Mucosa of rectum (tissue), 2 donors: Measurements from ENCODE around the gene HDAC9.

Experiments
- H3K27ac ChIP-seq, 2 donors: one replicate each; pipeline ENCODE4 v1.7.0; 2013; ENCODE audit warnings: inconsistent platforms in 2 of 2, low read depth in 2 of 2, low read length in 2 of 2
- H3K27me3 ChIP-seq, 2 donors: one replicate each; pipeline ENCODE4 v1.7.0; 2013; ENCODE audit warnings: low read length in 2 of 2; ENCODE audit not compliant: control insufficient read depth in 2 of 2, insufficient read depth in 2 of 2
- H3K36me3 ChIP-seq, 2 donors: one replicate each; pipeline ENCODE4 v1.7.0; 2013; ENCODE audit warnings: low read length in 2 of 2; ENCODE audit not compliant: control insufficient read depth in 2 of 2, insufficient read depth in 2 of 2
- H3K4me1 ChIP-seq, 2 donors: one replicate each; pipeline ENCODE4 v1.7.0; 2013; ENCODE audit warnings: low read length in 2 of 2, mild to moderate bottlenecking in 1 of 2; ENCODE audit not compliant: control insufficient read depth in 2 of 2, insufficient read depth in 2 of 2
- H3K4me3 ChIP-seq, 2 donors: one replicate each; pipeline ENCODE4 v1.7.0; 2013; ENCODE audit warnings: low read length in 2 of 2
- H3K9ac ChIP-seq, 2 donors: one replicate each; pipeline ENCODE4 v1.7.0; 2013; ENCODE audit warnings: low read length in 2 of 2, low read depth in 1 of 2, mild to moderate bottlenecking in 1 of 2
- H3K9me3 ChIP-seq, 2 donors: one replicate each; pipeline ENCODE4 v1.7.0; 2013; ENCODE audit warnings: low read length in 2 of 2; ENCODE audit not compliant: control insufficient read depth in 2 of 2
- donor health status: healthy.
- donor health status: Normal muscosa, but diverticular disease.

HDAC9 gene

DNA sequence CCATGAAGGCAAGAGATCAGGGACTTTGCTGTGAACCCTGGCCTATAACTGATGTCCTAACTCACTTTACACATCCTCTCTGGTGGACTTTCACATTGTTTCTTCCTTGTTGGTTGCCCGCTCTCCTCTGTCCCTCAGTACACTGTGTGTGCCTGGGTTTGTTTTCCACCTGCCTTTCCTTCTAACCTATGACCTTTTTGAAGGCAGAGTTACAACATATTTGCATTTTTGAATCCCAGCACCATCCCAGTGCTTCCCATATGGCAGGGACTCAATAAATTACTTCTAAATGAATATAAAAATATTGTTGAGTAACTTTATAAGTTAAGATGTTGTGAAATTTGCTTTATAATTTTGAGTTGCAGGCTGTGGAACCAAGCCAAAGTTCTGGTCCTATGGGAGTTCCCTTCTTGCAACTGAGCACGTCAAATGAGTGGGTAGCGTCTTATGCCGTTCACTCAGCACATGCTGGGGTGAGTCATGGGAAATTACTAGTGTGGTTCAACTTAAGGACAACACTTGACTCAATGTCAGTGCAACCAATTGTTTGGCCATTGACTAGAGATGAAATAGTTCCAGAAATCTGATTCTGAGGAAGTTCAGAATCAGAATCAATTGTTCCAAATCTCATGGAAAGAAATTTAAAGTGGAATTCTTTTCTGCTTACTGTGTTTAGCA is 370.9 kb downstream of the HDAC9 start:
- H3K4me3 ChIP-seq = no peak overlapping the region
- no peaks in the 10 kb centered on the region for H3K4me1 ChIP-seq
- no peaks in the 10 kb centered on the region for H3K9me3 ChIP-seq
- H3K36me3 ChIP-seq = no peaks in the 10 kb centered on the region
- no peak overlapping the region for H3K9ac ChIP-seq
- no peak overlapping the region for H3K27ac ChIP-seq
- no peaks in the 10 kb centered on the region for H3K27me3 ChIP-seq

DNA sequence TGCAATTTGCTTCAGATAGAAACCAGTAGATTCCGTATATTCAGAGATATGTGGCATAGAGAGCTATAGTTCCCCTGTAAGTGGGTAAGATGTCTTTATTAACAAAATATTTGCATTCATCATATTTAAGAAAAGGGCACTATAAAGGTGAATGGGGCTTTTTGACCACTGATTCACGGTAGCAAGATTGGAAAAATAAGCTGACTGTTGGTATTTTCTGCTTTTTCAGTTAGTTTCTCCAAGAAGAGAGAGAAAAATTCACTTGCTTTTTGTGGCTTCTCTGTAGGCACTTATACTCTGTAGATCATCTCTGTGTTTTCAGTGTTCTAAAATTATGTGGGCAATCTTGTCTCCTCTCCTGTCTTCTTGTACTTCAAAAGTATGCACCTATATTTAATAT is 376.8 kb downstream of the HDAC9 start:
- H3K9ac ChIP-seq = no peak overlapping the region
- no peaks in the 10 kb centered on the region for H3K36me3 ChIP-seq
- no peak overlapping the region for H3K27ac ChIP-seq
- H3K4me1 ChIP-seq = no peaks in the 10 kb centered on the region
- no peak overlapping the region for H3K4me3 ChIP-seq
- no peaks in the 10 kb centered on the region for H3K9me3 ChIP-seq
- no peaks in the 10 kb centered on the region for H3K27me3 ChIP-seq

DNA sequence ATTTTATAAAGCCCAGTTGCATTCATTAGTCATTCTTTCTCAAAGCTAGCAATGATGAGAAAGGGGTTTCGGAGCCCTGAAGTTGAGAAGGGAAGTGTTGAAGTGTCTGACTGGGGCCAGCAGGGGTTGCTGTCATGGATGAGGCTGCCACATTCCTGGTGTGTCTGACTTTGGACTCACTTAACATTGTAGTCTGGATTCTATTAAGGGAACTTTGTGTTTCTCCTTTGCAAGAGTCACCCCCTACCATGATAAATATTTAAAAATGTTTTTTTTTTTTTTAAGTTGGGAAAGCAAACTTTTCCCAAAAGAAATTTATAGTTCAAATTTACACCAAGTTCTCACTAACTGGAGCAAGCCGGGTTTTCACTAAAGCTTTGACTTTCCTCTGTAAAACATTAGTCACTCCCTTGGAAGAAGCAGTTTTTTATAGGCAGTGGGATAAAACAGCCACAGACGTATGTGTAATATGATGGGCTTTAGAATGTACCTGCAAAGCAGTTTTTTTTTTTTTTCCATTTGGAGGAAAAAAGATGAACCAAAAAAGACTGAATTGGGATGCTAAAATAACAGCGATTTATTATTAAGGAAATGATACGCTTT is 378.3 kb downstream of the HDAC9 start:
- H3K9ac ChIP-seq = no peak overlapping the region
- H3K27ac ChIP-seq = no peak overlapping the region
- H3K27me3 ChIP-seq = no peaks in the 10 kb centered on the region
- H3K36me3 ChIP-seq = no peaks in the 10 kb centered on the region
- H3K9me3 ChIP-seq = no peaks in the 10 kb centered on the region
- H3K4me1 ChIP-seq = no peaks in the 10 kb centered on the region
- no peak overlapping the region for H3K4me3 ChIP-seq

DNA sequence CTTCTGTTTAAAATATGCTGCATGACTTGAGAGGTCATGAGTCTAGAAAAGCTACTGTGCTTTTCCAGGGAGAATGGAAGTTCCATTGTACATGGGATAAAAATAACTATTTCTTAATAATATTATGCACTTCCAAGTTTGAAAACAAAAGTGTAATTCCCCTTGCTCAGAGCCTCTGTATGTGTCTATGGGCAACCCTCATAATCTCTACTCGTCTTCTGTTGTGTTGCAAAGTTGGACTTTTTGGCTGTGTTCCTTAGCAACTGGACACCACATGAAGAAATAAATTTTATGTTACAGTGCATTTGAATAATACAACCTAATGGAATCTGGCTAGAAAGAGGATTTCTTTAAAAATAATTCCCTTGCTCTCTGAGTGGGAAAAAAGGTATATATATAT is 379.3 kb downstream of the HDAC9 start:
- Histone ChIP-seq H3K27me3 (no peaks in the 10 kb centered on the region), H3K4me1 (no peaks in the 10 kb centered on the region), H3K27ac (no peak overlapping the region), H3K9me3 (no peaks in the 10 kb centered on the region), H3K9ac (no peak overlapping the region), H3K36me3 (no peaks in the 10 kb centered on the region), H3K4me3 (no peak overlapping the region)

DNA sequence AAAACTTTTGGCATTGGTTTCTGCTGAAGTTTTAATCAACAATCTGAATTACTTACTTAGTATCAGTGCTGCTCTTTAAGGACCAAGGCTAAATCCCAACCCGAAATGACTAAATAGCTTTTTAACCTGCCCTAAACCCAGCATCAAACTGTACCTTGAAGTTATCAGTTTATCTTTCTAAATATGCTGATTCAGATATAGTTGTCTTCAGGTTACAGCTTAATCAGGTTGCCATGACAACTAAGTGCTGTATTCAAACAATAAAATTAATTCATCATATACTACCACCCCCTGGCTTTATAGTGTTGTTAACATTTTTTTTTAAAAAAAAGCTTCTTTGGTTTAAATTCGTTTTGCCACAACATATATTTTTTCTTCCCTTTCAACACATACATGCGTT is 382.3 kb downstream of the HDAC9 start:
- Histone ChIP-seq H3K9ac (no peak overlapping the region), H3K27ac (no peak overlapping the region), H3K27me3 (no peaks in the 10 kb centered on the region), H3K36me3 (no peaks in the 10 kb centered on the region), H3K4me1 (no peaks in the 10 kb centered on the region), H3K9me3 (no peaks in the 10 kb centered on the region), H3K4me3 (no peak overlapping the region)

DNA sequence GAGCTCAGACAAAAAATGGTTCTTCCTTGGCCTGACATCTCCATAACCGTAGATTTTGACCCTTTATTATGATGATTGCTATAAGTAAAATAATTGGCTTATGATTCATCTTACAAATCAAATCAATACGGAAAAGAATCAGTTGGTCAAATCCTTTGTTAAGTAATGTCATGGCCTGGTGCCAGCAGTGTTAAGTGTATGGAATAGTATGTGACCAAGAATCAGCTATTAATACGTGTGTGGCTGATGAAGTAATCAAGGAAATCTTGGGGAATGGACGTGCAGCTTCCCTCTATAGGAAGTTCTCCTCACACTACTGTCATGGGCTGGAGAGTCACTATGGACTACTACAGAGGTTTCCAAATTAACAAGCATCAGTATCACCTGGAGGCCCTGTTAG is 391.3 kb downstream of the HDAC9 start:
- no peaks in the 10 kb centered on the region for H3K9me3 ChIP-seq

DNA sequence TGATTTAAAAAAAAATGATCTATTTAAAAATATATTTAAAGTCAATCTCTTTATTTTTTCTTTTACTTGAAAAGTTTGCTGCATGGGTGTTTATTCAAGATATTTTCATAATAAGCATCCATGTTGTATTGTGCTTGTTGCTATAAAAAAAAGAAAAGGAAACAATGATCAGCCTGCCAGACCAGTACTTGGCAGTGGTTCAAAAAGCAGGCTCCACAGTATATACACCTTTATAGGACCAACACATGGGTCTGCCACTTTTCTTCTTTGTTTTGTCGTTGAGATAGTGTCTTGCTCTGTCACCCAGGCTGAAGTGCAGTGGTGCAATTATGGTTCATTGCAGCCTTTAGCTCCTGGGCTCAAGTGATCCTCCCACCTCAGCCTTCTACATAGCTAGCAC is 393.9 kb downstream of the HDAC9 start:
- H3K27ac ChIP-seq = no peak overlapping the region
- H3K36me3 ChIP-seq = no peaks in the 10 kb centered on the region
- no peaks in the 10 kb centered on the region for H3K4me1 ChIP-seq
- H3K9ac ChIP-seq = no peak overlapping the region
- H3K9me3 ChIP-seq = no peaks in the 10 kb centered on the region
- no peaks in the 10 kb centered on the region for H3K27me3 ChIP-seq
- H3K4me3 ChIP-seq = no peak overlapping the region

More for the DNA sequence above, 391.3 kb downstream of the HDAC9 start:
- H3K4me1 ChIP-seq = no peaks in the 10 kb centered on the region
- no peak overlapping the region for H3K9ac ChIP-seq
- H3K36me3 ChIP-seq = no peaks in the 10 kb centered on the region
- no peaks in the 10 kb centered on the region for H3K27me3 ChIP-seq
- H3K27ac ChIP-seq = no peak overlapping the region
- no peak overlapping the region for H3K4me3 ChIP-seq

DNA sequence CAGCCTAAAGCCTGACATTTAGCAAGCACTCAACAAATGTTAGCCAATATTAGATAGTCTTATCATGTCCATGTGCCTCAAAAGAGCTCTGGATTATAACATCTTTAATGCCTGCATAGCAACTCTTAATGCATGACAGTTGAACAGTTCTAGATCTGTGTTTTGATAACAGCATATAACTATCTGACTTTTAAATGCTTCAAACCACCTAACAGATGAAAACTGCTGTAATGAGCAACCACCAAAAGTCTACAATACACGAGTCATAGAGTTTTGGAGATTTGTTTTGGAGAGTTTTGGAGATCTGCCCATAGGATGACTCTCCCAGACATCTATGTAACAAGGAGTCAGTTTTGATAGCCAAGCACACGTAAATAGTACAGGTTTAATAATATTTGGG is 394.6 kb downstream of the HDAC9 start:
- Histone ChIP-seq H3K27ac (no peak overlapping the region), H3K4me1 (no peaks in the 10 kb centered on the region)

DNA sequence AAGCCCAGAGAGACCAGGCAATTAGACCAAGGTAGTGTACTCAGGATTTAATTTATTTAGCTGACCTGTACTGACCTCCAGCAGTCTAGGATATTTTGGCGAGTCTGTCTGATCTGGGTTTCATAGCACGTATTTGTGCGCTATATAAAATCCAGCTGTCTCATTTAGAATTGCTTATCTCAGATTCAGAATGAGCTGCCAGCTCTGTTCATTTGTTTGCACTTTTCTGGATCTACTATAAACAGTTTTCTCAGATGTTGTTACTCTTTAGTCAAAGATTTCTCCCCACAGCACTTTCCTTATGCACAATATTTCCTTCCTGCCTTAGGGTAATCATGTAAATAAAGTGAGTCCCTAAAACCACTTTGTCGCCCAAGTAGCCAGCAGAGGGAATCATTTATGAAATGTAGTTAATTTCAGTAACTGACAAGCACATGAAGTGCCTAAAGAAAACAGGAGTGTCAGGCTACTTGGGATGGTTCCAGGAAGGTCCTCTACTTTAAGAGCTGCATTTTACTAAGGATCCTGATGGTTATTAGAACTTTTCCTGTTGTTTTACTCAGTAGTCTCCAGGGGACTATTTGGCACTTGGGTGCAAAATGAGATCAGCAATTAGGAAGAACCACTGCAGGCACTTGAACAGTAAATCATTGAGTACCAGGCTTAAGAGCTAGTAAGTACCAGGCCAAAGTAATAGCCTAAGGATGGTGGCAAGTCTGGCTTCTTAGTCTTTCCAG is 395.5 kb downstream of the HDAC9 start:
- H3K4me1 ChIP-seq = no peaks in the 10 kb centered on the region
- no peak overlapping the region for H3K27ac ChIP-seq
- H3K9me3 ChIP-seq = no peaks in the 10 kb centered on the region

More for the DNA sequence above, 394.6 kb downstream of the HDAC9 start:
- Histone ChIP-seq H3K4me3 (no peak overlapping the region), H3K9me3 (no peaks in the 10 kb centered on the region), H3K27me3 (no peaks in the 10 kb centered on the region), H3K9ac (no peak overlapping the region), H3K36me3 (no peaks in the 10 kb centered on the region)

DNA sequence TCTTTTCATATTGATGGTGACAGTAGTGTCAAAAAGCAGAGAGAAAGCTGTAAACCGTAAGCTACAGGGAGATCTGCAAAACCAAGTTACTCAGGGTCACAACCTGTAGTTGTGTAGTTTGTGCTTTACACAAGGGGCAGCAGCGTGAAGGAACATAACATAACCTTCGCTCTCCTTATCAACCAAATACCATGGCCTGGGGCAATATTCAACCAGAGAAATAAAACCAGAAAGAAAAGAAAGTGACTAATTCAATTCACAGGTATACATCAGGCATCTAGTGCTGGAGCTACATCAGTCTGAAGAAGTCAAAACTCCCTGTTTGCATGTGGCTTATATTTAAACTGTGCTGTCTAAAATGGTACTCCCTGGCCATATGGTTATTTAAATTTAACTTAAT is 397.6 kb downstream of the HDAC9 start:
- Histone ChIP-seq H3K9ac (no peak overlapping the region), H3K4me3 (no peak overlapping the region), H3K27me3 (no peaks in the 10 kb centered on the region), H3K36me3 (no peaks in the 10 kb centered on the region), H3K9me3 (no peaks in the 10 kb centered on the region), H3K27ac (no peak overlapping the region), H3K4me1 (no peaks in the 10 kb centered on the region)

More for the DNA sequence above, 395.5 kb downstream of the HDAC9 start:
- Histone ChIP-seq H3K9ac (no peak overlapping the region), H3K27me3 (no peaks in the 10 kb centered on the region), H3K4me3 (no peak overlapping the region), H3K36me3 (no peaks in the 10 kb centered on the region)
